HG03095 (cell line): ENCODE measurements around the gene CCDC197.

ENCODE experiments used
- ATAC-seq: cut with Tn5 transposase; IDR thresholded peaks from one replicate; pipeline ENCODE4 v1.9.1; 2021; ENCODE audit warnings: moderate library complexity; ENCODE audit not compliant: unreplicated experiment

Gene CCDC197

GRCh38 chr14:93977171-93977570 is 19.9 kb upstream of the CCDC197 start:
- ATAC-seq: no peak

GRCh38 chr14:93977790-93978581 is 19.1 kb upstream of the CCDC197 start:
- no peak for ATAC-seq

GRCh38 chr14:93978735-93979134 is 18.4 kb upstream of the CCDC197 start:
- ATAC-seq: no peak

GRCh38 chr14:93980456-93981201 is 16.5 kb upstream of the CCDC197 start:
- no peak for ATAC-seq

GRCh38 chr14:93981316-93982229 is 15.5 kb upstream of the CCDC197 start:
- ATAC-seq: no peak

GRCh38 chr14:93982230-93983007 is 14.7 kb upstream of the CCDC197 start:
- no peak for ATAC-seq

GRCh38 chr14:93984070-93984469 is 13.0 kb upstream of the CCDC197 start:
- ATAC-seq: no peak

- ATAC-seq: no peak
Measured at GRCh38 chr14:93984987-93985410, 12.1 kb upstream of the CCDC197 start.

GRCh38 chr14:93986955-93987354 is 10.1 kb upstream of the CCDC197 start:
- no peak for ATAC-seq

GRCh38 chr14:93987376-93987775 is 9.7 kb upstream of the CCDC197 start:
- no peak for ATAC-seq

GRCh38 chr14:93987815-93988476 is 9.2 kb upstream of the CCDC197 start:
- no peak for ATAC-seq

- ATAC-seq: no peak
Measured at GRCh38 chr14:93989939-93990338, 7.2 kb upstream of the CCDC197 start.

- no peak for ATAC-seq
Measured at GRCh38 chr14:93991212-93991611, 5.9 kb upstream of the CCDC197 start.

GRCh38 chr14:93991649-93992048 is 5.5 kb upstream of the CCDC197 start:
- ATAC-seq: no peak

GRCh38 chr14:93993382-93993781 is 3.7 kb upstream of the CCDC197 start:
- no peak for ATAC-seq

- no peak for ATAC-seq
Measured at GRCh38 chr14:93994919-93995682, 2.0 kb upstream of the CCDC197 start.

- ATAC-seq: no peak
Measured at GRCh38 chr14:93996130-93996695, 888 bp upstream of the CCDC197 start.

GRCh38 chr14:93997916-93998870 is 1.1 kb downstream of the CCDC197 start:
- no peak for ATAC-seq
